Thyroid gland (tissue), 4 donors: ENCODE measurements around the gene KIRREL2. TPM values are rescaled to one million over a fixed set of nuclear protein-coding genes. Genes with fewer than 3 reads are reported as not detected.

Experiments used
- DNase-seq, 2 donors: peaks; one replicate each; pipeline ENCODE4 v3.0.0-alpha.2; 2019
- H3K27ac ChIP-seq, 3 donors: fragments of 200-600 bp; sonication (generic); 1 replicate in 2 of 3; 2 replicates in 1 of 3; pipeline ENCODE4 v1.5.1; 2016 to 2019; ENCODE audit warnings: mild to moderate bottlenecking in 1 of 3, moderate library complexity in 1 of 3
- H3K27me3 ChIP-seq: fragments of 200-600 bp; sonication (generic); one replicate; pipeline ENCODE4 v1.5.1; 2019
- H3K36me3 ChIP-seq, 2 donors: fragments of 200-600 bp; sonication (generic); one replicate each; pipeline ENCODE4 v1.5.1; 2016 to 2019
- H3K4me1 ChIP-seq, 2 donors: fragments of 200-600 bp; sonication (generic); one replicate each; pipeline ENCODE4 v1.5.1; 2017 to 2019
- H3K4me3 ChIP-seq, 3 donors: fragments of 200-600 bp; sonication (generic); replicated peaks in 1 of 3; 1 replicate in 2 of 3; 2 replicates in 1 of 3; pipeline ENCODE4 v1.5.1; 2016; ENCODE audit warnings: mild to moderate bottlenecking in 1 of 3
- H3K9me3 ChIP-seq: fragments of 200-600 bp; sonication (generic); one replicate; pipeline ENCODE4 v1.5.1; 2017
- CTCF ChIP-seq, 6 experiments: fragments of 200-600 bp in 3 of 6; fragments of 450-650 bp in 3 of 6; sonication (generic) in 3 of 6; IDR thresholded peaks; one replicate each; pipeline ENCODE4 v1.5.1; 2016 to 2019; ENCODE audit warnings: antibody characterized with exemption in 6 of 6, mild to moderate bottlenecking in 2 of 6, inconsistent platforms in 1 of 6, moderate library complexity in 1 of 6
- POLR2A ChIP-seq, 2 donors: fragments of 450-650 bp; IDR thresholded peaks; one replicate each; pipeline ENCODE4 v1.6.1; 2017; ENCODE audit warnings: antibody characterized with exemption in 2 of 2, mild to moderate bottlenecking in 2 of 2, moderate library complexity in 1 of 2
- WGBS, 2 donors: methylation state at CpG; one replicate each; pipeline ENCODE4 v1.1.5; 2017; 5-methylcytosine and 5-hydroxymethylcytosine counted together
- intact Hi-C: fragments of 100-400 bp; cut with DNase I; formaldehyde crosslinking; loops from one replicate; pipeline ENCODE4 v1.15.1; 2023
- total RNA-seq, 4 donors: library from RNA; depleted of rRNA; stranded (reverse); fragments of >200 nt; gene quantifications; one replicate each; pipeline ENCODE4 v1.2.3, GENCODE V29; 2016

KIRREL2 gene
- total RNA-seq, 4 donors from 2014 or later = 0.20 to 0.33 TPM; not detected in 2

GRCh38 chr19:35848486-35848885 lies 8.2 kb upstream of the KIRREL2 start:
- TF ChIP-seq POLR2A (IDR thresholded peaks at IDR 0.05) (no peak), CTCF (IDR thresholded peaks at IDR 0.05) (no peak)
- Histone ChIP-seq H3K27me3 (peaks cover 17% of the 10 kb centered on the region), H3K36me3 (no peaks in the 10 kb centered on the region), H3K27ac (no peak overlapping the region), H3K9me3 (no peaks in the 10 kb centered on the region), H3K4me1 (peaks cover 10 to 13% of the 10 kb centered on the region in 2 donors), H3K4me3 (no peak overlapping the region)
- WGBS, 2 donors = 75 to 83% methylated on average over 7 of the region's 8 CpGs
- no peak for DNase-seq
- intact Hi-C loops = no loop called here

GRCh38 chr19:35848919-35849505 lies 7.7 kb upstream of the KIRREL2 start:
- Histone ChIP-seq H3K27ac (no peak overlapping the region), H3K36me3 (no peaks in the 10 kb centered on the region), H3K27me3 (peaks cover 16% of the 10 kb centered on the region), H3K4me3 (no peak overlapping the region), H3K4me1 (peaks cover 10 to 13% of the 10 kb centered on the region in 2 donors), H3K9me3 (no peaks in the 10 kb centered on the region)
- WGBS, 2 donors = 92 to 96% methylated on average over 6 to 10 of the region's 18 CpGs
- intact Hi-C loops = no loop called here
- DNase-seq = no peak
- TF ChIP-seq POLR2A (IDR thresholded peaks at IDR 0.05) (no peak), CTCF (IDR thresholded peaks at IDR 0.05) (no peak)

GRCh38 chr19:35851213-35852028 lies 5.3 kb upstream of the KIRREL2 start:
- TF ChIP-seq CTCF (IDR thresholded peaks at IDR 0.05) = no peak
- TF ChIP-seq POLR2A (IDR thresholded peaks at IDR 0.05) = no peak
- WGBS, 2 donors = 52 to 71% methylated on average over 18 to 20 of the region's 32 CpGs
- no peaks in the 10 kb centered on the region for H3K36me3 ChIP-seq
- H3K4me3 ChIP-seq = no peak overlapping the region
- no peak overlapping the region for H3K27ac ChIP-seq
- intact Hi-C loops = no loop called here
- no peaks in the 10 kb centered on the region for H3K27me3 ChIP-seq
- no peaks in the 10 kb centered on the region for H3K9me3 ChIP-seq
- DNase-seq = no peak
- peaks cover 5 to 6% of the 10 kb centered on the region in 2 donors for H3K4me1 ChIP-seq

- Histone ChIP-seq H3K9me3 (no peaks in the 10 kb centered on the region), H3K4me1 (peaks cover 12 to 14% of the 10 kb centered on the region in 2 donors), H3K36me3 (no peaks in the 10 kb centered on the region), H3K27ac (no peak within 1 kb of the TSS), H3K4me3 (no peak within 1 kb of the TSS), H3K27me3 (no peaks in the 10 kb centered on the region)
- DNase-seq = no peak
- TF ChIP-seq CTCF (IDR thresholded peaks at IDR 0.05) = no peak
- TF ChIP-seq POLR2A (IDR thresholded peaks at IDR 0.05) = no peak
- WGBS, 2 donors = 60 to 78% methylated on average over 9 of the region's 9 CpGs
- intact Hi-C loops = no loop called here
Observed at GRCh38 chr19:35852029-35852780, 4.5 kb upstream of the KIRREL2 start, which contains the start of gene NPHS1. Gene NPHS1, minus strand, starts transcription at chr19:35852504. Its CDS starts 667 bp downstream, at chr19:35851837.
